CD4-positive, CD25-positive, alpha-beta regulatory T cell (primary cell): ENCODE results near the gene KPNA5. TPM values are rescaled to one million over a fixed set of nuclear protein-coding genes. Genes with fewer than 3 reads are reported as not detected.
A peak's percentile ranks its signal among the peaks of the same experiment; 100 is the strongest.
"Not testable (repeated sequence)": the region's sequence is repeated elsewhere in the genome, so short reads cannot be mapped to it uniquely, and the experiment has no call there.

Experiments used
- ATAC-seq, 2 donors: fragments of 150-1000 bp; cut with Tn5 transposase; one replicate each; pipeline ENCODE4 v1.10.0; 2021; ENCODE audit warnings: low read depth in 2 of 2, moderate number of reproducible peaks in 2 of 2, moderate library complexity in 1 of 2
- DNase-seq, 3 donors: peaks; one replicate each; pipeline versions ENCODE4 v3.0.0 to v3.0.0-alpha.2; 2012 to 2022; ENCODE audit warnings: mixed read lengths in 1 of 3
- H3K27ac ChIP-seq: one replicate; pipeline ENCODE4 v1.7.0; 2013; ENCODE audit warnings: mild to moderate bottlenecking, low read length; ENCODE audit not compliant: insufficient read depth, poor library complexity, severe bottlenecking
- H3K27me3 ChIP-seq: one replicate; pipeline ENCODE4 v1.7.0; 2013; ENCODE audit warnings: low read length; ENCODE audit not compliant: control insufficient read depth, insufficient read depth
- H3K36me3 ChIP-seq: one replicate; pipeline ENCODE4 v1.7.0; 2013; ENCODE audit warnings: mild to moderate bottlenecking, low read length, moderate library complexity; ENCODE audit not compliant: control insufficient read depth, insufficient read depth
- H3K4me1 ChIP-seq: 2 replicates; pipeline ENCODE4 v1.7.0; 2013; ENCODE audit warnings: mild to moderate bottlenecking, low read length; ENCODE audit not compliant: insufficient read depth, control insufficient read depth, poor library complexity, severe bottlenecking
- H3K4me3 ChIP-seq: one replicate; pipeline ENCODE4 v1.7.0; 2013; ENCODE audit warnings: low read depth, mild to moderate bottlenecking, low read length, moderate library complexity
- H3K9me3 ChIP-seq, 2 experiments: 1 replicate in 1 of 2; 2 replicates in 1 of 2; pipeline ENCODE4 v1.7.0; 2013; ENCODE audit warnings: low read length in 2 of 2, mild to moderate bottlenecking in 1 of 2, moderate library complexity in 1 of 2; ENCODE audit not compliant: control insufficient read depth in 2 of 2
- H3K27ac Mint-ChIP-seq, 3 donors: one replicate each; pipeline ENCODE4 v1.8.0; 2020 to 2022; ENCODE audit warnings: mild to moderate bottlenecking in 3 of 3, mixed read lengths in 3 of 3, moderate library complexity in 2 of 3
- H3K27me3 Mint-ChIP-seq: one replicate; pipeline ENCODE4 v1.8.0; 2022; ENCODE audit warnings: mild to moderate bottlenecking, mixed read lengths
- H3K36me3 Mint-ChIP-seq: one replicate; pipeline ENCODE4 v1.8.0; 2020; ENCODE audit warnings: mixed read lengths
- H3K4me1 Mint-ChIP-seq, 4 donors: one replicate each; pipeline ENCODE4 v1.8.0; 2020 to 2022; ENCODE audit warnings: mixed read lengths in 4 of 4, mild to moderate bottlenecking in 1 of 4
- H3K4me3 Mint-ChIP-seq, 4 donors: one replicate each; pipeline ENCODE4 v1.8.0; 2020 to 2022; ENCODE audit warnings: mild to moderate bottlenecking in 4 of 4, mixed read lengths in 4 of 4, moderate library complexity in 3 of 4
- H3K9me3 Mint-ChIP-seq, 7 donors: one replicate each; pipeline ENCODE4 v1.8.0; 2020 to 2022; ENCODE audit warnings: mixed read lengths in 7 of 7, mild to moderate bottlenecking in 3 of 7, moderate library complexity in 2 of 7
- polyA plus RNA-seq, 4 donors: library from polyadenylated mRNA; unstranded; fragments of 300-500 nt; fragmentation: Illumina TruSeq; gene quantifications; one replicate each; pipeline ENCODE4 v1.2.3, GENCODE V29; 2021
- total RNA-seq: library from RNA; stranded (reverse); gene quantifications from one replicate; pipeline ENCODE4 v1.2.3, GENCODE V29; 2022

The KPNA5 gene
- total and polyA plus RNA-seq, 5 donors from 2014 or later: 11.6 to 28.4 (median 12.1) TPM

GRCh38 chr6:116740486-116740885 is 59.5 kb downstream of the KPNA5 start:
- not testable (repeated sequence) for H3K27me3 Mint-ChIP-seq, H3K4me3 ChIP-seq, H3K27me3 ChIP-seq, DNase-seq, H3K27ac Mint-ChIP-seq, H3K4me1 Mint-ChIP-seq, ATAC-seq, H3K4me3 Mint-ChIP-seq, H3K27ac ChIP-seq, H3K4me1 ChIP-seq
- Histone ChIP-seq H3K9me3 (peaks cover 13 to 33% of the 10 kb centered on the region in 2 experiments), H3K36me3 (peaks cover 16% of the 10 kb centered on the region)
- Mint-ChIP-seq H3K36me3 (peaks cover 14% of the 10 kb centered on the region), H3K9me3 (peaks cover 3 to 44% (median 14%) of the 10 kb centered on the region in 7 donors)

DNA sequence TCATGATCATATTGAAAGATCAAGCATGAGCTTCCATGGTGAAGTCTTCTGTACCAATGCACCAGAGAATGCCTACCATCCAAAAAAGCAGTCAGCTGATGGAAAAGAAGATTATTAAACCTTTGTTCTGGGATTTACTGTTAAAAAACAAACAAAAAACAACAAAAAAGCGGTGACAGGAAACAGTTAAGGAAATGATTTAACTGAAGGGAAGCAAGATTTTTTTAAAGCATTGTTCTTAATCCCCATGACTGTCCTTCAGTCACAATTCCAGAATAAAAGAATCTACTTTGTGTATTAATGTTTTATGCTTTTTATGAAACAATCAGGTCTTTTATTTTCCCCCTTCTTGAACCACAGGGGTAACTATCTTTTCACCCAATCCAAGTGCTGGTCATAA is 60.6 kb downstream of the KPNA5 start:
- Mint-ChIP-seq H3K27ac (no peak overlapping the region), H3K4me1 (no peaks in the 10 kb centered on the region), H3K27me3 (no peaks in the 10 kb centered on the region), H3K4me3 (no peak overlapping the region), H3K36me3 (peaks cover 8% of the 10 kb centered on the region), H3K9me3 (peaks cover 3 to 41% (median 18%) of the 10 kb centered on the region in 7 donors)
- ATAC-seq: no peak
- Histone ChIP-seq H3K27me3 (no peaks in the 10 kb centered on the region), H3K4me1 (no peaks in the 10 kb centered on the region), H3K27ac (no peak overlapping the region), H3K36me3 (peaks cover 7% of the 10 kb centered on the region), H3K9me3 (peaks cover 13 to 27% of the 10 kb centered on the region in 2 experiments), H3K4me3 (no peak overlapping the region)
- no peak for DNase-seq

DNA sequence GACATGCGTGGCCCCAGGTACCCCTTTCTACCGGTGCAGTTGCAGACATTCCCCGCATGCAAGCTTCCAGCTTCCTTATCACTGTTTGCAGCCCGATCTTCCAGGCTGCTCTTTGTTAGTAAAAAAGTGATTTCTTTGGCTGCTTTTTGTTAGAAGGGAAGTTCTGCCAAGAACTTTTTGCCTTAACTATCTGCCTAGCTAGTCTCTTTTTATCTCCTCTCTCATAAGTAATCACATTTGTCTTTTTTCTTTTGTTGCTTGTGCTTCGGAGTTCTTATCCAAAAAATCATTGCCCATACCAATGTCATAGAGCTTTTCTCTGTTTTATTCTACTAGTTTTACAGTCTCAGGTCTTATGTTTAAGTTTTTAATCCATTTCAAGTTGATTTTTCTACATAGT is 64.2 kb downstream of the KPNA5 start:
- Histone ChIP-seq H3K4me3 (no peak overlapping the region), H3K27ac (no peak overlapping the region), H3K9me3 (peaks cover 3 to 15% of the 10 kb centered on the region in 2 experiments), H3K36me3 (no peaks in the 10 kb centered on the region), H3K27me3 (peaks cover 4% of the 10 kb centered on the region), H3K4me1 (no peaks in the 10 kb centered on the region)
- Mint-ChIP-seq H3K27me3 (peaks cover 4% of the 10 kb centered on the region), H3K9me3 (peaks cover 3 to 21% (median 9%) of the 10 kb centered on the region in 7 donors), H3K4me3 (no peak overlapping the region), H3K4me1 (no peaks in the 10 kb centered on the region), H3K36me3 (no peaks in the 10 kb centered on the region), H3K27ac (no peak overlapping the region)
- no peak for ATAC-seq
- no peak for DNase-seq

DNA sequence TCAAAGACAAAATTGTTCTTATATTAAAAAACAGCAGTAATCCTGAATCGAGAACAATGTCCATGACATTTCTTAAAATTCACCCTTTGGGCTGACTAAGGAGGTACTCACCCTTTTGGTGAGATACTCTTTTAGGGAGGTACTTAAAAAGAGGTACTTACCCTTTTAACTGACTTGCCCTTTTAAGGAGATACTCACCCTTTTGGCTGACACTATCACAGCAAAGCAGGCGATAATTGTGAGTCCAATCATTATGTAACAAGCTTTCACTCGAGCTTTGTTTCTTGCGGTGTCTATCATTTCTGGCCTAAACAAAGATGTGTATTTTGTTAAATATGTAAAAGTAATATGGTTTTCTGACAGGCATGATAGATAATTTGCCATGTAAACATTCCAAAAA is 80.8 kb downstream of the KPNA5 start:
- Mint-ChIP-seq H3K27ac (no peak overlapping the region), H3K27me3 (peaks cover 47% of the 10 kb centered on the region), H3K9me3 (peaks cover 0 to 7% (median 0%) of the 10 kb centered on the region in 7 donors), H3K4me3 (no peak overlapping the region), H3K4me1 (peaks cover 0 to 14% (median 1%) of the 10 kb centered on the region in 4 donors), H3K36me3 (peaks cover 4% of the 10 kb centered on the region)
- Histone ChIP-seq H3K4me1 (peaks cover 11% of the 10 kb centered on the region), H3K9me3 (no peaks in the 10 kb centered on the region), H3K4me3 (no peak overlapping the region), H3K27ac (no peak overlapping the region), H3K36me3 (no peaks in the 10 kb centered on the region), H3K27me3 (peaks cover 37% of the 10 kb centered on the region)
- DNase-seq (no peak), ATAC-seq (no peak)

GRCh38 chr6:116762235-116762634 is 81.2 kb downstream of the KPNA5 start:
- peaks cover 50% of the 10 kb centered on the region for H3K27me3 Mint-ChIP-seq

GRCh38 chr6:116763048-116763447 is 82.0 kb downstream of the KPNA5 start:
- H3K27me3 ChIP-seq: peaks cover 40% of the 10 kb centered on the region
- no peaks in the 10 kb centered on the region for H3K9me3 ChIP-seq
- no peak for DNase-seq
- peaks cover 50% of the 10 kb centered on the region for H3K27me3 Mint-ChIP-seq
- peaks cover 0 to 7% (median 0%) of the 10 kb centered on the region in 7 donors for H3K9me3 Mint-ChIP-seq
- peaks cover 11% of the 10 kb centered on the region for H3K4me1 ChIP-seq
- no peak overlapping the region for H3K4me3 ChIP-seq
- H3K4me3 Mint-ChIP-seq: no peak overlapping the region
- no peak overlapping the region for H3K27ac Mint-ChIP-seq
- H3K36me3 Mint-ChIP-seq: peaks cover 4% of the 10 kb centered on the region
- no peak overlapping the region for H3K27ac ChIP-seq
- H3K4me1 Mint-ChIP-seq: peaks cover 0 to 14% (median 1%) of the 10 kb centered on the region in 4 donors
- ATAC-seq: no peak
- H3K36me3 ChIP-seq: no peaks in the 10 kb centered on the region

More at GRCh38 chr6:116762235-116762634, 81.2 kb downstream of the KPNA5 start:
- H3K27me3 ChIP-seq: peaks cover 40% of the 10 kb centered on the region
- peaks cover 0 to 7% (median 0%) of the 10 kb centered on the region in 7 donors for H3K9me3 Mint-ChIP-seq
- H3K4me1 Mint-ChIP-seq: peaks cover 0 to 14% (median 1%) of the 10 kb centered on the region in 4 donors
- DNase-seq: no peak
- H3K36me3 ChIP-seq: no peaks in the 10 kb centered on the region
- no peak overlapping the region for H3K27ac Mint-ChIP-seq
- H3K9me3 ChIP-seq: no peaks in the 10 kb centered on the region
- peaks cover 11% of the 10 kb centered on the region for H3K4me1 ChIP-seq
- ATAC-seq: no peak
- H3K4me3 Mint-ChIP-seq: no peak overlapping the region
- H3K36me3 Mint-ChIP-seq: peaks cover 4% of the 10 kb centered on the region
- no peak overlapping the region for H3K27ac ChIP-seq
- H3K4me3 ChIP-seq: no peak overlapping the region

DNA sequence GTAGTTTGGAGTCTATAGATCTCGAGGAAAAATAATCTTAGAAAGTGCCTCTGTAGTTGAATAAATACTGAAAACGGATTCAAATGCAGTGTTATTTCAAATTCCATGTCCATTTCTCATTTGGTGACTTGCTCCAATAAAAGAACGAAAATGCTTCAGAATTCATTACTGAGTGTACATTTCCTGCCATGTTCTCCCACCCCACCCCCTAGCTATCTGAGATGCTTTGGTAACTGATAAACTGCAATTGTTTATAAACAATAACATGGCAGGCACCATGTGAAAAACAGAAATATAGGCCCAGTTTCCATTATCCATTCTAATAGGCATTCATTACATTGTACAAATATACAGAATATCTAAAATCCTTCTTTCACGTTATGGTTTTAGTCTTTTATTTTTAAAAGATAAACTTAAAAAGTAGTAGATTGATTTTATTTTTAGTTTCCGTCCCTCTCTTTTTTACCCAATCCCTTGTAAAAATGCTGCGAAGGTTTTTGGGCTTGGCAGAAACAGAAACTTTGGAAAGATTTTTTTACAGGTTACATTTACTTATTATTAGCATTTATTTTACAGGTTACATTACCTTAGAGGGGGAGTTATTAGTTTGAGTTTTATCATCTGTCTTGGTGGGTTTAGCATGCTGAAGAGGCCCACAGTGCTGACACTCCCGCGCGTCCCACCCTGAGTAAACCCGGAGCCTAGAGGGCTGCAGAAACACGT is 83.1 kb downstream of the KPNA5 start:
- peaks cover 0 to 14% (median 1%) of the 10 kb centered on the region in 4 donors for H3K4me1 Mint-ChIP-seq
- H3K4me3 Mint-ChIP-seq: no peak overlapping the region
- peaks cover 4% of the 10 kb centered on the region for H3K36me3 Mint-ChIP-seq
- no peak overlapping the region for H3K27ac Mint-ChIP-seq
- ATAC-seq (no peak), DNase-seq (no peak)
- peaks cover 0 to 7% (median 0%) of the 10 kb centered on the region in 7 donors for H3K9me3 Mint-ChIP-seq
- H3K27me3 Mint-ChIP-seq: peaks cover 59% of the 10 kb centered on the region
- Histone ChIP-seq H3K27me3 (peaks cover 40% of the 10 kb centered on the region), H3K36me3 (no peaks in the 10 kb centered on the region), H3K4me1 (peaks cover 11% of the 10 kb centered on the region), H3K9me3 (no peaks in the 10 kb centered on the region), H3K4me3 (no peak overlapping the region), H3K27ac (no peak overlapping the region)

- DNase-seq (no peak), ATAC-seq (peak in 1 of 2 donors; percentile 8)
- Mint-ChIP-seq H3K4me1 (peaks cover 0 to 14% (median 1%) of the 10 kb centered on the region in 4 donors), H3K27me3 (peaks cover 63% of the 10 kb centered on the region), H3K9me3 (peaks cover 0 to 7% (median 0%) of the 10 kb centered on the region in 7 donors), H3K27ac (no peak overlapping the region), H3K4me3 (peak overlapping the region in 2 of 4 donors; percentile 33 to 43), H3K36me3 (peaks cover 4% of the 10 kb centered on the region)
- H3K36me3 ChIP-seq: no peaks in the 10 kb centered on the region
- H3K27me3 ChIP-seq: peaks cover 40% of the 10 kb centered on the region
- no peak overlapping the region for H3K4me3 ChIP-seq
- H3K4me1 ChIP-seq: peaks cover 11% of the 10 kb centered on the region
- H3K27ac ChIP-seq: no peak overlapping the region
- H3K9me3 ChIP-seq: no peaks in the 10 kb centered on the region
These were observed 83.6 kb downstream of the KPNA5 start for GRCh38 chr6:116764629-116764960.
